PFSK-1 (cell line): ENCODE results near the gene FOXN4.

Experiments
- FOXP2 ChIP-seq: optimal IDR thresholded peaks from 2 replicates; pipeline ENCODE3; 2011; ENCODE audit warnings: borderline replicate concordance, control low read depth, inconsistent platforms; ENCODE audit not compliant: insufficient read depth; ENCODE audit errors: extremely low read length, extremely low read depth
- POLR2AphosphoS5 ChIP-seq: IDR thresholded peaks from 2 replicates; pipeline ENCODE4 v1.6.1; 2012; ENCODE audit warnings: low read depth, mild to moderate bottlenecking, control low read depth, low read length, moderate library complexity
- REST ChIP-seq, 2 experiments: IDR thresholded peaks; 2 replicates each; pipeline versions ENCODE4 v1.6.1 to v1.8.0; 2011 to 2012; ENCODE audit warnings: low read depth in 2 of 2, low read length in 2 of 2, control low read depth in 1 of 2, inconsistent platforms in 1 of 2, mild to moderate bottlenecking in 1 of 2, moderate library complexity in 1 of 2; ENCODE audit not compliant: insufficient read depth in 1 of 2
- SIN3A ChIP-seq: IDR thresholded peaks from 2 replicates; pipeline ENCODE4 v1.6.1; 2012; ENCODE audit warnings: mild to moderate bottlenecking, low read length, moderate library complexity, borderline replicate concordance; ENCODE audit not compliant: insufficient read depth
- TAF1 ChIP-seq: IDR thresholded peaks from 2 replicates; pipeline ENCODE4 v1.6.1; 2012; ENCODE audit warnings: low read length, control low read depth, borderline replicate concordance; ENCODE audit not compliant: insufficient read depth

FOXN4 gene

GRCh38 chr12:109288571-109288970 lies 20.5 kb downstream of the FOXN4 start:
- TF ChIP-seq SIN3A (no peak), REST (IDR thresholded peaks at IDR 0.05; ENCODE audit: insufficient read depth in 1 of 2, low read depth in 2 of 2, low read length in 2 of 2) (no peak), POLR2AphosphoS5 (no peak), TAF1 (no peak), FOXP2 (no peak)

GRCh38 chr12:109287811-109288469 lies 21.1 kb downstream of the FOXN4 start:
- TF ChIP-seq REST (IDR thresholded peaks at IDR 0.05; ENCODE audit: insufficient read depth in 1 of 2, low read depth in 2 of 2, low read length in 2 of 2) (no peak), POLR2AphosphoS5 (no peak), FOXP2 (no peak), TAF1 (no peak), SIN3A (no peak)

GRCh38 chr12:109287181-109287580 lies 21.9 kb downstream of the FOXN4 start:
- TF ChIP-seq TAF1, result no peak
- TF ChIP-seq SIN3A, result no peak
- TF ChIP-seq REST (IDR thresholded peaks at IDR 0.05; ENCODE audit: insufficient read depth in 1 of 2, low read depth in 2 of 2, low read length in 2 of 2), result no peak
- TF ChIP-seq FOXP2, result no peak
- no peak for TF ChIP-seq POLR2AphosphoS5

- TF ChIP-seq FOXP2, result no peak
- TF ChIP-seq POLR2AphosphoS5, result no peak
- TF ChIP-seq TAF1, result no peak
- no peak for TF ChIP-seq REST (IDR thresholded peaks at IDR 0.05; ENCODE audit: insufficient read depth in 1 of 2, low read depth in 2 of 2, low read length in 2 of 2)
- no peak for TF ChIP-seq SIN3A
Measured at GRCh38 chr12:109286652-109287051, 22.4 kb downstream of the FOXN4 start.
